Uterus (tissue), 4 donors: Measurements from ENCODE around the gene SAMD8. TPM values are rescaled to one million over a fixed set of nuclear protein-coding genes. Genes with fewer than 3 reads are reported as not detected.

Source experiments
- DNase-seq, 2 donors: peaks; one replicate each; pipeline ENCODE4 v3.0.0-alpha.2; 2019 to 2020
- H3K27ac ChIP-seq, 2 donors: fragments of 200-600 bp; sonication (generic); 1 replicate in 1 of 2; 2 replicates in 1 of 2; pipeline ENCODE4 v1.5.1; 2016 to 2018
- H3K27me3 ChIP-seq, 2 donors: fragments of 200-600 bp; sonication (generic); one replicate each; pipeline ENCODE4 v1.5.1; 2018 to 2019; ENCODE audit warnings: control low read depth in 1 of 2
- H3K36me3 ChIP-seq, 2 donors: fragments of 200-600 bp; sonication (generic); one replicate each; pipeline ENCODE4 v1.5.1; 2019; ENCODE audit warnings: control low read depth in 1 of 2
- H3K4me1 ChIP-seq, 2 donors: fragments of 200-600 bp; sonication (generic); one replicate each; pipeline ENCODE4 v1.5.1; 2018 to 2019; ENCODE audit warnings: control low read depth in 1 of 2
- H3K4me3 ChIP-seq, 2 donors: fragments of 200-600 bp; sonication (generic); 1 replicate in 1 of 2; 2 replicates in 1 of 2; pipeline ENCODE4 v1.5.1; 2018 to 2019; ENCODE audit warnings: mild to moderate bottlenecking in 1 of 2
- H3K9me3 ChIP-seq, 2 donors: fragments of 200-600 bp; sonication (generic); one replicate each; pipeline ENCODE4 v1.5.1; 2019; ENCODE audit warnings: control low read depth in 1 of 2
- CTCF ChIP-seq, 4 experiments: fragments of 200-600 bp in 2 of 4; fragments of 450-650 bp in 2 of 4; sonication (generic) in 2 of 4; IDR thresholded peaks; one replicate each; pipeline ENCODE4 v1.5.1; 2016 to 2019; ENCODE audit warnings: antibody characterized with exemption in 4 of 4, mild to moderate bottlenecking in 2 of 4, moderate library complexity in 1 of 4
- POLR2A ChIP-seq, 2 donors: fragments of 450-650 bp; IDR thresholded peaks; one replicate each; pipeline ENCODE4 v1.6.1; 2016; ENCODE audit warnings: antibody characterized with exemption in 2 of 2, mild to moderate bottlenecking in 1 of 2, moderate library complexity in 1 of 2
- intact Hi-C: fragments of 100-400 bp; cut with DNase I; formaldehyde crosslinking; loops from one replicate; pipeline ENCODE4 v1.15.1; 2023; ENCODE audit warnings: low total_unique reads
- total RNA-seq, 4 donors: library from RNA; depleted of rRNA in 3 of 4; stranded (reverse); fragments of >200 nt in 3 of 4; gene quantifications; one replicate each; pipeline versions ENCODE4 v1.1.0 to v1.2.4, GENCODE V29; 2014 to 2023
- donor health status: DM: yes; HTN: yes; CAD: no.

The SAMD8 gene
- total RNA-seq, 4 donors from 2014 or later: 25.4 to 51.4 (median 49.2) TPM

GRCh38 chr10:75065076-75065475, 46.4 kb upstream of the SAMD8 start:
- H3K36me3 ChIP-seq: no peaks in the 10 kb centered on the region
- H3K9me3 ChIP-seq: no peaks in the 10 kb centered on the region
- no peak overlapping the region for H3K4me3 ChIP-seq
- no peak for DNase-seq
- no peak for TF ChIP-seq POLR2A (IDR thresholded peaks at IDR 0.05)
- no peak for TF ChIP-seq CTCF (IDR thresholded peaks at IDR 0.05)
- intact Hi-C loops: no loop called here
- peaks cover 5 to 6% of the 10 kb centered on the region in 2 donors for H3K4me1 ChIP-seq
- H3K27me3 ChIP-seq: no peaks in the 10 kb centered on the region
- peak overlapping the region; percentile 74 to 75 for H3K27ac ChIP-seq

- Histone ChIP-seq H3K9me3 (no peaks in the 10 kb centered on the region), H3K4me3 (no peak overlapping the region), H3K27ac (peak overlapping the region in 1 of 2 donors; percentile 74), H3K4me1 (peaks cover 5 to 6% of the 10 kb centered on the region in 2 donors), H3K36me3 (no peaks in the 10 kb centered on the region), H3K27me3 (no peaks in the 10 kb centered on the region)
- DNase-seq: no peak
- intact Hi-C loops: no loop called here
- TF ChIP-seq CTCF (IDR thresholded peaks at IDR 0.05) (no peak), POLR2A (IDR thresholded peaks at IDR 0.05) (no peak)
Observed at GRCh38 chr10:75066271-75066670, 45.2 kb upstream of the SAMD8 start.

- Histone ChIP-seq H3K27me3 (no peaks in the 10 kb centered on the region), H3K4me3 (no peak overlapping the region), H3K4me1 (peaks cover 5 to 6% of the 10 kb centered on the region in 2 donors), H3K36me3 (no peaks in the 10 kb centered on the region), H3K9me3 (no peaks in the 10 kb centered on the region), H3K27ac (no peak overlapping the region)
- intact Hi-C loops: no loop called here
- no peak for DNase-seq
- TF ChIP-seq POLR2A (IDR thresholded peaks at IDR 0.05) (no peak), CTCF (IDR thresholded peaks at IDR 0.05) (no peak)
Observed at GRCh38 chr10:75067272-75067671, 44.2 kb upstream of the SAMD8 start.

- intact Hi-C loops: no loop called here
- H3K36me3 ChIP-seq: no peaks in the 10 kb centered on the region
- H3K4me1 ChIP-seq: peaks cover 5 to 6% of the 10 kb centered on the region in 2 donors
- H3K9me3 ChIP-seq: no peaks in the 10 kb centered on the region
- DNase-seq: no peak
- H3K27me3 ChIP-seq: no peaks in the 10 kb centered on the region
- H3K4me3 ChIP-seq: no peak overlapping the region
- TF ChIP-seq POLR2A (IDR thresholded peaks at IDR 0.05) (no peak), CTCF (IDR thresholded peaks at IDR 0.05) (no peak)
- no peak overlapping the region for H3K27ac ChIP-seq
Observed at GRCh38 chr10:75068523-75068922, 42.9 kb upstream of the SAMD8 start.

GRCh38 chr10:75070476-75070875, 41.0 kb upstream of the SAMD8 start:
- Histone ChIP-seq H3K4me1 (no peaks in the 10 kb centered on the region), H3K27me3 (no peaks in the 10 kb centered on the region), H3K27ac (peak overlapping the region in 1 of 2 donors; percentile 15), H3K36me3 (no peaks in the 10 kb centered on the region), H3K9me3 (no peaks in the 10 kb centered on the region), H3K4me3 (no peak overlapping the region)
- intact Hi-C loops: no loop called here
- no peak for DNase-seq
- TF ChIP-seq POLR2A (IDR thresholded peaks at IDR 0.05) (no peak), CTCF (IDR thresholded peaks at IDR 0.05) (no peak)
